ENCODE results near the gene SLC8A1.

DNA sequence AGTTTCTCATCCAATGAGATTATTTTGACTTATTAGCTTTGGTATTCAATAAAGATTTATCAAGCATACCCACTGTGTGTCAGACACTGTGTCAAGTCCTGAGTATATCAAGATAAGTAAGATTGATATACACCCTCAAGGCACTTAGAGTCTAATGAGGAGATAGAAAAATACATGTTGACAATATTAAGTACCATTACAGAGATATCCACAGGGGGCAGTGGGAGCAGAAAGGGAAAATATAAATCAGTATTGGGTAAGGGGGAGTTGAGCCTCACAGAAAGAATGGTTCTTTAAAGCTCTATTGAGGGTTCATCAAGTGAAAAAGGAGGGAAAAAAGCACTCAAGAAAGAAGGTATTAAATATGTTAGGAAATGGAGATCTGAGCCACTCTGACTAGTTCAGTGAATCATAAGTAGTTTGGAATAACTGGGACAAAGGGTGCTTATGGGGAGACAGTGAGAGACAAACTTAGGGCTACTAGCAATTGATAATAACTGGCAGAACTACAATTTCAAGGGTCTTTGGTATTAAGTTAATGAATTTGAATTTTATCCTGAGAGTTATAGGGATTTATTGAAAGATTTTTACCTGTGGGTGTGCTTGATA is 45.5 kb upstream of the SLC8A1 start:
- no peak for TF ChIP-seq POLR2A (IDR thresholded peaks at IDR 0.05)
- TF ChIP-seq, protein P1, sequence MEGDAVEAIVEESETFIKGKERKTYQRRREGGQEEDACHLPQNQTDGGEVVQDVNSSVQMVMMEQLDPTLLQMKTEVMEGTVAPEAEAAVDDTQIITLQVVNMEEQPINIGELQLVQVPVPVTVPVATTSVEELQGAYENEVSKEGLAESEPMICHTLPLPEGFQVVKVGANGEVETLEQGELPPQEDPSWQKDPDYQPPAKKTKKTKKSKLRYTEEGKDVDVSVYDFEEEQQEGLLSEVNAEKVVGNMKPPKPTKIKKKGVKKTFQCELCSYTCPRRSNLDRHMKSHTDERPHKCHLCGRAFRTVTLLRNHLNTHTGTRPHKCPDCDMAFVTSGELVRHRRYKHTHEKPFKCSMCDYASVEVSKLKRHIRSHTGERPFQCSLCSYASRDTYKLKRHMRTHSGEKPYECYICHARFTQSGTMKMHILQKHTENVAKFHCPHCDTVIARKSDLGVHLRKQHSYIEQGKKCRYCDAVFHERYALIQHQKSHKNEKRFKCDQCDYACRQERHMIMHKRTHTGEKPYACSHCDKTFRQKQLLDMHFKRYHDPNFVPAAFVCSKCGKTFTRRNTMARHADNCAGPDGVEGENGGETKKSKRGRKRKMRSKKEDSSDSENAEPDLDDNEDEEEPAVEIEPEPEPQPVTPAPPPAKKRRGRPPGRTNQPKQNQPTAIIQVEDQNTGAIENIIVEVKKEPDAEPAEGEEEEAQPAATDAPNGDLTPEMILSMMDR (IDR thresholded peaks at IDR 0.05), result no peak

All from upper lobe of left lung (tissue), 4 donors.